Erythroblast (primary cell): ENCODE measurements around the gene VSX2.

Source experiments
- DNase-seq, 2 experiments: peaks; one replicate each; lab custom pipeline; 2025; lab: John Stamatoyannopoulos, UW
- GATA1 ChIP-seq: IDR thresholded peaks from 2 replicates; pipeline ENCODE4 v1.6.1; 2011; ENCODE audit warnings: low read depth, mild to moderate bottlenecking, control low read depth, low read length, moderate library complexity
- POLR2A ChIP-seq: IDR thresholded peaks from 2 replicates; pipeline ENCODE4 v1.6.1; 2011; ENCODE audit warnings: mild to moderate bottlenecking, low read length

VSX2 gene

DNA sequence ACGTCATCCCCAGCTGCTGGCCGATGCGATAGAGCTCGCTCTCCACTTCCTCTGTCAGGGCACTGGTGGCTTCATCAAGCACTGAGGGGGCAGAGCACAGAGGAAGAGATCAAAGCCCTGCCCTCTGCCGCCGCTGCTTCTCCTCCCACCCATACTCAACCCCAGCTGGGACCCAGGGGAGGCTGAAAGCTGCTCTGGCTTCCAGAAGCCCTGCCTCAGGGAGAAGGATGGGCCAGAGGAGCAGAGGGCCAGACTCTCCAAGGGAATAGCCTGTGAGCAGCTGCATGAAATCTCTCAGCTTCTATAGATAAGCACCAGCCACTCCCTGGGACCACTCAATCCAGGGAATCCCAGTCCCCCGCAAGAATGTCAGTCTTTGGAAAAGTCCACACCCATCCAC lies 47.5 kb downstream of the VSX2 start:
- DNase-seq: no peak
- no peak for TF ChIP-seq GATA1
- no peak for TF ChIP-seq POLR2A

GRCh38 chr14:74289801-74290200 lies 50.6 kb downstream of the VSX2 start:
- DNase-seq: no peak
- TF ChIP-seq GATA1: no peak
- no peak for TF ChIP-seq POLR2A

DNA sequence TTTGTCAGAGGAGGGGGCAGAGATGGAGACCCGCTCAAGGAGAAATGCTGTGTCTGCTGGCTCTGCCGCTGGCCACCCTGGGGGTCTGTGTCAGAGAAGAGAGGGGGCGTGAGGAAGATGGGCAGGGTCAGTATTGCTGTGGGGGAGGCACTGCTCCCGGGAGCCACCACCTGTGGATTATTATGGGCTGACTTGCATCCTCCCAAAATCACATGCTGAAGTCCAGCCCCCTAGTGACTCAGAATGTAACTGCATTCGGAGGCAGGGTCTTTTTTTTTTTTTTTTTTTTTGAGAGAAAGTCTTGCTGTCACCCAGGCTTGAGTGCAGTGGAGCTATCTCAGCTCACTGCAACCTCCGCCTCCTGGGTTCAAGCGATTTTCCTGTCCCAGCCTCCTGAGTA lies 51.2 kb downstream of the VSX2 start:
- TF ChIP-seq GATA1 (no peak), POLR2A (no peak)

DNA sequence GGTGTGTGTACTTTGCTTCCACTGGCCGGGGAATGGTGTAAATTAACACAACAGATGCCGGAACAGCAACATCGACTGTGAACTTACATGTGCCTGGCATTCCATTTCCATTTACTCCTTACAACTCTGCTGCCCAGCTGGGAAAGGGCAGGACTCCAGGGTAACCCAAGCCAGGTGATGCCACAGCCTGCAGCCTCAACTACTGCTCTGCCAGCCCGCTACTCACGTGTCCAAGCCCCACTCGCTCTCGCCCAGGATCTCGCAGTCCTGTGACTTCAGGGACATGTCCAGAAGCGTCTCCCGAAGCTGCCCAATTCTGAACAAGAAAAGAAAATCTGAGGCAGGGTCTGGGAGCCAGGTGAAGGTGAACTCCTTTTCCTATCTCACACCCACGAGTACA lies 52.8 kb downstream of the VSX2 start:
- TF ChIP-seq GATA1 (no peak), POLR2A (no peak)
- no peak for DNase-seq

More for the DNA sequence above, 51.2 kb downstream of the VSX2 start:
- DNase-seq: peak; percentile 26 to 52

GRCh38 chr14:74293606-74294005 lies 54.4 kb downstream of the VSX2 start:
- no peak for DNase-seq
- TF ChIP-seq POLR2A (no peak), GATA1 (no peak)

- TF ChIP-seq POLR2A (no peak), GATA1 (no peak)
- no peak for DNase-seq
These were observed 56.8 kb downstream of the VSX2 start for GRCh38 chr14:74296037-74296467.

GRCh38 chr14:74297986-74298385 lies 58.7 kb downstream of the VSX2 start:
- no peak for TF ChIP-seq POLR2A
- TF ChIP-seq GATA1: no peak
- DNase-seq: no peak

DNA sequence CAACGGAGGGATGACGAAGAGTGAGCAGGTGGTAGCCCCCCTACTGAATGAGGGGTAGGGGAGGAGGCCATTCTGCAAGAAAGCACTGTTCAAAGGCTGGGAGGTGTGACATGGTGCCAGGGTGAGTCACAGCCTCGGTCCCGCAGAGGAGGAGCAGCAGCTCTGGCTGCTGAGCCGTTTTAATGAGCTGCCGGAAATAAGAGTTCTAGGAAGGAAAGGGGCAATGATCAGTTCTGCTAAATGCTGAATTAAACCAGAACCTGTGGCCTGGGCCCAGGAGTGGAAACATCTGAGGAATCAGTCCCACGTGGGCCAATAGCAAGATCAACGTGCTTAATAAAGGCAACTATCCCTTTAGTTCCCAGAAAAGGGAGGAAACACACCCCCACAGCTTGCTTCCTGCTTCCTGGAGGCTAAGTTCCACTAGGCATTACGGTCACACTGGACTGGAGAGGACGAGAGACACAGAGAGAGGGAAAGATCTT lies 59.9 kb downstream of the VSX2 start:
- no peak for DNase-seq
- no peak for TF ChIP-seq GATA1
- TF ChIP-seq POLR2A: no peak

DNA sequence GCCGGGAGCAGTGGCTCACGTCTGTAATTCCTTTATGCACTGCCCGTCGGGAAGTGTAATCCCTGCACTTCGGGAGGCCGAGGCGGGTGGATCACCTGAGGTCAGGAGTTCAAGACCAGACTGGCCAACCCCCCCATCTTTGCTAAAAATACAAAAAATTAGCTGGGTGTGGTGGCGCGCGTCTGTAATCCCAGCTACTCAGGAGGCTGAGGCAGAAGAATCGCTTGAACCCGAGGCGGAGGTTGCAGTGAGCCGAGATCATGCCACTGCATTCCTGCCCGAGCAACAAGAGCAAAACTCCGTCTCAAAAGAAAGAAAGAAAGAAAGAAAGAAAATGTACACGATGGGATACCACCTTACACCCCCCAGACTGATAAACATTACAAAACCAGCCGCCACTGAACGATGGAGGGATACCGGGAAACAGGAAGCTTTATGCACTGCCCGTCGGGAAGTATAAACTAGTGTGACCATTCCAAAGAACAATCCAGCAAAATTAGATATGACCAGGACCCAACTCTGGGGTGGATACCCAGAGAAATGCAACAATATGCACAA lies 62.4 kb downstream of the VSX2 start:
- TF ChIP-seq GATA1: no peak
- no peak for TF ChIP-seq POLR2A
- no peak for DNase-seq

DNA sequence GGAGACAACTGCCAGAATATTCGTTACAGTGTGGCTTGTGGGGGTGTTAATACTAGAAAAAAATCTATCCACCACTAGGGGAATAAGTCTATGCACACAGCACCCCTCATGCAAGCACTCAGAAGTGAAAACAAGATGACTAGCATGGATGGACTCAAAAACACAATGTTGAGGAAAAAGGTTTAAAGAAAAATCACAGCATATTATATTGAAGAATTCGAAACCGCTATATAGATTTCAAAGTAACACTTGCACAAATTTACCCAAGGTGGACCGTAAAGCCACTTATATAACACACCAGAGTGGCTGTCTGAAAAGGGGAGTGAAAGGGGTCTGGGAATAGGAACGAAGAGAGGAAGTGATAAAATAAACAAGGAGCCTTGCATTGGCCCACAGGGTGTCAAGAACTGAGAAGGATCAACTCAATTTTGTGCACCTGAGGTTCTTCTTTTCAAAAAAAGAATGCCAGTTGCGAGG lies 62.9 kb downstream of the VSX2 start:
- no peak for TF ChIP-seq GATA1
- no peak for TF ChIP-seq POLR2A
- DNase-seq: peak; percentile 64 to 67

GRCh38 chr14:74302634-74303569 lies 63.7 kb downstream of the VSX2 start, which contains the start of gene ABCD4:
Gene ABCD4 (minus strand): TSS chr14:74302934. CDS start chr14:74302912, 22 bp downstream.
- no peak for TF ChIP-seq GATA1
- peak; percentile 67 for TF ChIP-seq POLR2A
- DNase-seq: peak; percentile 92 to 93

- DNase-seq: no peak
- no peak for TF ChIP-seq GATA1
- TF ChIP-seq POLR2A: no peak
These were observed 69.4 kb downstream of the VSX2 start for GRCh38 chr14:74308695-74309094.

DNA sequence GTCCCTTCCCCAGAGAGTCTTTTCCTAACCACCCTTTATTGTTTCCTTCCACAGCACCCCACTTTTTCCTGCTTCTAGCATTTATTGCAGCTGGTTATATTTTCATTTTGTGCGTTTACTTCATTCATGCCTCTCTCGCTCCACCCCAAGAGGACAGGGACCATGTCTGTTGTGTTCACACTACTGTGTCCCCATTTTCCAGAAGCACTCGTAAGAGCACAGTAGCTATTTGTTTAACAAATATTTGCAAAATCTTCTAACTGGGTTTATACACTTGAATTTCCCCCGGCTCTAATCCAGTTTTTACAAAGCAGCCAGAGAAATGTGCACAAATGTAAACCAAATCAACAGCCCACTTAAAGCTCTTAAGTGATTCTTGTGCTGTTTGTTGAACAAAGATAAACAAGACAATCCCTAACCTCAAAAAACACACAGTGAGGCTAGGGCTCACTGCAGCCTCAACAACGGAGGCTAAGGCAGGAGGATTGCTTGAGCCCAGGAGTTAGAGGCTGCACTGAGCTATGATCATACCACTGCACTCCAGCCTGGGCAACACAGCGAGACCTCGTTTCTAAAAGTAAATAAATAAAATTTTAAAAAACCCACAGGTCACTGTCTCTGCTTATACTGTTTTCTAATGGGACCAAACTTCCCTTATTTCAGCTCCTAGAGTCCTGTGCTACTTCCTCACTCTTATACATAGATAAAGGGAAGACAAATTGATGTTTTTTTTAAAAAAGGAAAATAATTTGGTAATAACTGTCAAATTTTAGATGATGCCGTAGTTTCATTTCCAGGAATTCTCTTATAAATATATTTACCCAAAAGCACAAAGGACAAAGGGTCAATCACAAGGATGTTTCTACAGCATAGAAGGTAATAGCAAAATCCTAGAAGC lies 70.1 kb downstream of the VSX2 start:
- TF ChIP-seq GATA1: no peak
- no peak for TF ChIP-seq POLR2A
- no peak for DNase-seq
